CD4-positive, alpha-beta T cell (primary cell): ENCODE results near the gene WDPCP. TPM values are rescaled to one million over a fixed set of nuclear protein-coding genes. Genes with fewer than 3 reads are reported as not detected.

Experiments
- ATAC-seq: fragments of 200-7000 bp; cut with Tn5 transposase; one replicate; pipeline ENCODE4 v1.10.0; 2022; ENCODE audit warnings: mild to moderate bottlenecking; ENCODE audit not compliant: poor library complexity
- CTCF ChIA-PET: fragments of 350-600 bp; sonication (Branson Sonifier 250); formaldehyde crosslinking; loops from one replicate; lab custom pipeline; 2021; ENCODE audit warnings: antibody characterized with exemption, inconsistent platforms; lab: Charles Lee
- POLR2A ChIA-PET: fragments of 350-600 bp; sonication (Branson Sonifier 250); formaldehyde crosslinking; loops from one replicate; lab custom pipeline; 2021; ENCODE audit warnings: antibody characterized with exemption, inconsistent platforms; lab: Charles Lee
- DNase-seq, 14 experiments: peaks; one replicate each; pipeline ENCODE4 v3.0.0-alpha.2; 2013 to 2020; ENCODE audit warnings: mixed read lengths in 2 of 14
- H3K27ac ChIP-seq, 2 donors: one replicate each; pipeline versions ENCODE4 v1.5.1 to v1.7.0; 2013; ENCODE audit warnings: low read length in 2 of 2, low read depth in 1 of 2, mild to moderate bottlenecking in 1 of 2
- H3K27me3 ChIP-seq, 2 experiments: 1 replicate in 1 of 2; 2 replicates in 1 of 2; pipeline versions ENCODE4 v1.6.1 to v1.7.0; 2013; ENCODE audit warnings: low read length in 2 of 2, control low read depth in 1 of 2, mild to moderate bottlenecking in 1 of 2, moderate library complexity in 1 of 2; ENCODE audit not compliant: insufficient read depth in 2 of 2, control insufficient read depth in 1 of 2
- H3K36me3 ChIP-seq: one replicate; pipeline ENCODE4 v1.6.1; 2013; ENCODE audit warnings: low read length, control low read depth; ENCODE audit not compliant: insufficient read depth
- H3K4me1 ChIP-seq: one replicate; pipeline ENCODE4 v1.6.1; 2013; ENCODE audit warnings: low read length, control low read depth; ENCODE audit not compliant: insufficient read depth
- H3K4me3 ChIP-seq: one replicate; pipeline ENCODE4 v1.5.1; 2013; ENCODE audit warnings: mild to moderate bottlenecking, low read length, moderate library complexity
- H3K9me3 ChIP-seq, 2 experiments: 1 replicate in 1 of 2; 2 replicates in 1 of 2; pipeline versions ENCODE4 v1.6.1 to v1.7.0; 2013; ENCODE audit warnings: low read length in 2 of 2, mild to moderate bottlenecking in 2 of 2, control low read depth in 1 of 2, moderate library complexity in 1 of 2; ENCODE audit not compliant: control insufficient read depth in 1 of 2, insufficient read depth in 1 of 2
- H3K27ac Mint-ChIP-seq: one replicate; pipeline ENCODE4 v1.8.0; 2020; ENCODE audit warnings: mixed read lengths
- H3K27me3 Mint-ChIP-seq: one replicate; pipeline ENCODE4 v1.8.0; 2021; ENCODE audit warnings: mixed read lengths
- H3K36me3 Mint-ChIP-seq: one replicate; pipeline ENCODE4 v1.8.0; 2021; ENCODE audit warnings: low read depth, mixed read lengths
- H3K4me1 Mint-ChIP-seq: one replicate; pipeline ENCODE4 v1.8.0; 2021; ENCODE audit warnings: low read depth, mixed read lengths
- H3K4me3 Mint-ChIP-seq: one replicate; pipeline ENCODE4 v1.8.0; 2020; ENCODE audit warnings: mild to moderate bottlenecking, mixed read lengths
- H3K9me3 Mint-ChIP-seq: one replicate; pipeline ENCODE4 v1.8.0; 2020; ENCODE audit warnings: mixed read lengths
- CTCF ChIP-seq: fragments of 200-600 bp; IDR thresholded peaks from one replicate; pipeline ENCODE4 v1.8.0; 2022; ENCODE audit warnings: antibody characterized with exemption, mild to moderate bottlenecking
- intact Hi-C, 2 experiments: fragments of 100-400 bp; cut with DNase I in 1 of 2; cut with micrococcal nuclease in 1 of 2; formaldehyde crosslinking; loops; one replicate each; pipeline versions ENCODE4 v1.15.1 to v1.9.0; 2023 to 2025; cut with DNase I, micrococcal nuclease
- total RNA-seq, 174 experiments: library from RNA in 2 of 174; stranded (reverse) in 2 of 174; gene quantifications; one replicate each; pipeline ENCODE4 v1.2.3 and lab custom pipeline; 2021 to 2026

The WDPCP gene
- total RNA-seq, 2 experiments from 2014 or later: 8.7 to 9.9 TPM

- no peaks in the 10 kb centered on the region for H3K27me3 ChIP-seq
- H3K9me3 ChIP-seq: peaks cover 0 to 12% of the 10 kb centered on the region in 2 experiments
- ChIA-PET POLR2A (no interaction called here), CTCF (no interaction called here)
- no peak for TF ChIP-seq CTCF
- intact Hi-C loops: no loop called here
- H3K4me1 Mint-ChIP-seq: no peaks in the 10 kb centered on the region
- no peak overlapping the region for H3K4me3 ChIP-seq
- peaks cover 17% of the 10 kb centered on the region for H3K27me3 Mint-ChIP-seq
- no peaks in the 10 kb centered on the region for H3K4me1 ChIP-seq
- H3K27ac Mint-ChIP-seq: no peak overlapping the region
- H3K36me3 Mint-ChIP-seq: no peaks in the 10 kb centered on the region
- H3K27ac ChIP-seq: no peak overlapping the region
- H3K4me3 Mint-ChIP-seq: no peak overlapping the region
- no peak for DNase-seq
- H3K36me3 ChIP-seq: no peaks in the 10 kb centered on the region
- H3K9me3 Mint-ChIP-seq: no peaks in the 10 kb centered on the region
- ATAC-seq: no peak
Measured at GRCh38 chr2:63622751-63623150, 34.5 kb upstream of the WDPCP start.

- H3K4me3 ChIP-seq: no peak overlapping the region
- intact Hi-C loops: no loop called here
- peaks cover 0 to 12% of the 10 kb centered on the region in 2 experiments for H3K9me3 ChIP-seq
- no peaks in the 10 kb centered on the region for H3K4me1 Mint-ChIP-seq
- no peaks in the 10 kb centered on the region for H3K9me3 Mint-ChIP-seq
- no peaks in the 10 kb centered on the region for H3K36me3 Mint-ChIP-seq
- no peaks in the 10 kb centered on the region for H3K36me3 ChIP-seq
- H3K27me3 Mint-ChIP-seq: peaks cover 16% of the 10 kb centered on the region
- DNase-seq (no peak), ATAC-seq (no peak)
- H3K4me1 ChIP-seq: no peaks in the 10 kb centered on the region
- H3K27ac Mint-ChIP-seq: no peak overlapping the region
- POLR2A ChIA-PET: no interaction called here
- no peak for TF ChIP-seq CTCF
- no peak overlapping the region for H3K27ac ChIP-seq
- H3K4me3 Mint-ChIP-seq: no peak overlapping the region
- H3K27me3 ChIP-seq: no peaks in the 10 kb centered on the region
- CTCF ChIA-PET: no interaction called here
Measured at GRCh38 chr2:63619328-63619727, 31.1 kb upstream of the WDPCP start.

GRCh38 chr2:63617366-63617765 lies 29.1 kb upstream of the WDPCP start:
- Histone ChIP-seq H3K4me1 (no peaks in the 10 kb centered on the region), H3K27ac (no peak overlapping the region), H3K4me3 (no peak overlapping the region), H3K27me3 (no peaks in the 10 kb centered on the region), H3K9me3 (peaks cover 0 to 12% of the 10 kb centered on the region in 2 experiments), H3K36me3 (no peaks in the 10 kb centered on the region)
- Mint-ChIP-seq H3K9me3 (no peaks in the 10 kb centered on the region), H3K27me3 (peaks cover 15% of the 10 kb centered on the region), H3K4me3 (no peak overlapping the region), H3K4me1 (no peaks in the 10 kb centered on the region), H3K36me3 (no peaks in the 10 kb centered on the region), H3K27ac (no peak overlapping the region)
- CTCF ChIA-PET: no interaction called here
- intact Hi-C loops: no loop called here
- ATAC-seq: no peak
- TF ChIP-seq CTCF: no peak
- POLR2A ChIA-PET: no interaction called here
- DNase-seq: no peak
